Colonic mucosa (tissue), 4 donors: ENCODE data around the gene IKZF3. TPM values are rescaled to one million over a fixed set of nuclear protein-coding genes. Genes with fewer than 3 reads are reported as not detected.
"Not testable (repeated sequence)": the region's sequence is repeated elsewhere in the genome, so short reads cannot be mapped to it uniquely, and the experiment has no call there.

Experiments used
- DNase-seq: peaks from one replicate; pipeline ENCODE4 v3.0.0-alpha.2; 2020
- H3K27ac ChIP-seq: fragments of 200-600 bp; one replicate; pipeline ENCODE4 v1.8.0; 2021
- H3K27me3 ChIP-seq: fragments of 200-600 bp; one replicate; pipeline ENCODE4 v1.8.0; 2021
- H3K36me3 ChIP-seq: fragments of 200-600 bp; one replicate; pipeline ENCODE4 v1.8.0; 2021
- H3K4me1 ChIP-seq: fragments of 200-600 bp; one replicate; pipeline ENCODE4 v1.8.0; 2021; ENCODE audit warnings: mild to moderate bottlenecking
- H3K4me3 ChIP-seq: fragments of 200-600 bp; one replicate; pipeline ENCODE4 v1.8.0; 2021
- H3K9ac ChIP-seq, 2 donors: one replicate each; pipeline ENCODE4 v1.7.0; 2013; ENCODE audit warnings: control low read depth in 2 of 2, low read depth in 2 of 2, low read length in 2 of 2
- H3K9me3 ChIP-seq: fragments of 200-600 bp; one replicate; pipeline ENCODE4 v1.8.0; 2021
- intact Hi-C: fragments of 100-400 bp; cut with DNase I; formaldehyde crosslinking; loops from one replicate; pipeline ENCODE4 v1.14.1; 2022
- total RNA-seq, 2 donors: library from RNA; stranded (reverse); fragmentation: NEBNext Ultra II Directional in 1 of 2; extraction: Animal tissue kit (Norgen Biotek cat#: 25700) in 1 of 2; gene quantifications; one replicate each; pipeline ENCODE4 v1.2.1, GENCODE V29; 2021
- TF ChIP-seq, protein P1 (sequence below): fragments of 200-600 bp; IDR thresholded peaks from one replicate; pipeline ENCODE4 v1.8.0; 2022; ENCODE audit warnings: antibody characterized with exemption, mild to moderate bottlenecking
- donor health status: healthy.
- donor health status: DM: no; HTN: no; CAD: no.
- donor health status: DM: no; HTN: no; CAD: no.

Gene IKZF3
- total RNA-seq, 2 donors from 2014 or later = 1.8 to 2.0 TPM

DNA sequence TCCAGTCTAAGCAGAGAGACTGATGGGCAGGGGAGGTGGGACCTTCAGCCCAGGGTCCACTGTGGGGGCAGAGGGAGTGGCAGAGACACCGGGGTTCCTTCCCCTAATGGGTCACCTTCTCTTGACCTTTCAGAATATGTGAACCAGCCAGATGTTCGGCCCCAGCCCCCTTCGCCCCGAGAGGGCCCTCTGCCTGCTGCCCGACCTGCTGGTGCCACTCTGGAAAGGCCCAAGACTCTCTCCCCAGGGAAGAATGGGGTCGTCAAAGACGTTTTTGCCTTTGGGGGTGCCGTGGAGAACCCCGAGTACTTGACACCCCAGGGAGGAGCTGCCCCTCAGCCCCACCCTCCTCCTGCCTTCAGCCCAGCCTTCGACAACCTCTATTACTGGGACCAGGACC is 136.6 kb downstream of the IKZF3 start:
- no peaks in the 10 kb centered on the region for H3K9me3 ChIP-seq
- intact Hi-C loops = no loop called here
- no peak overlapping the region for H3K9ac ChIP-seq
- H3K27ac ChIP-seq = no peak overlapping the region
- TF ChIP-seq, protein P1, sequence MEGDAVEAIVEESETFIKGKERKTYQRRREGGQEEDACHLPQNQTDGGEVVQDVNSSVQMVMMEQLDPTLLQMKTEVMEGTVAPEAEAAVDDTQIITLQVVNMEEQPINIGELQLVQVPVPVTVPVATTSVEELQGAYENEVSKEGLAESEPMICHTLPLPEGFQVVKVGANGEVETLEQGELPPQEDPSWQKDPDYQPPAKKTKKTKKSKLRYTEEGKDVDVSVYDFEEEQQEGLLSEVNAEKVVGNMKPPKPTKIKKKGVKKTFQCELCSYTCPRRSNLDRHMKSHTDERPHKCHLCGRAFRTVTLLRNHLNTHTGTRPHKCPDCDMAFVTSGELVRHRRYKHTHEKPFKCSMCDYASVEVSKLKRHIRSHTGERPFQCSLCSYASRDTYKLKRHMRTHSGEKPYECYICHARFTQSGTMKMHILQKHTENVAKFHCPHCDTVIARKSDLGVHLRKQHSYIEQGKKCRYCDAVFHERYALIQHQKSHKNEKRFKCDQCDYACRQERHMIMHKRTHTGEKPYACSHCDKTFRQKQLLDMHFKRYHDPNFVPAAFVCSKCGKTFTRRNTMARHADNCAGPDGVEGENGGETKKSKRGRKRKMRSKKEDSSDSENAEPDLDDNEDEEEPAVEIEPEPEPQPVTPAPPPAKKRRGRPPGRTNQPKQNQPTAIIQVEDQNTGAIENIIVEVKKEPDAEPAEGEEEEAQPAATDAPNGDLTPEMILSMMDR = no peak
- no peak overlapping the region for H3K4me3 ChIP-seq
- no peaks in the 10 kb centered on the region for H3K36me3 ChIP-seq
- no peak for DNase-seq
- H3K4me1 ChIP-seq = peaks cover 7% of the 10 kb centered on the region
- no peaks in the 10 kb centered on the region for H3K27me3 ChIP-seq

DNA sequence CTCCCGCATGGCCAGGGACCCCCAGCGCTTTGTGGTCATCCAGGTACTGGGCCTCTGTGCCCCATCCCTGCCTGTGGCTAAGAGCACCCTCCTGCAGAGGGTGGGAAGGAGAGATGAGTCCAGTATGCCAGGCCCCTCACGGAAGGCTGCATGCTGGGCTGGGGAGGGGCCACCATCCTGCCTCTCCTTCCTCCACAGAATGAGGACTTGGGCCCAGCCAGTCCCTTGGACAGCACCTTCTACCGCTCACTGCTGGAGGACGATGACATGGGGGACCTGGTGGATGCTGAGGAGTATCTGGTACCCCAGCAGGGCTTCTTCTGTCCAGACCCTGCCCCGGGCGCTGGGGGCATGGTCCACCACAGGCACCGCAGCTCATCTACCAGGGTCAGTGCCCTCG is 137.5 kb downstream of the IKZF3 start:
- H3K27ac ChIP-seq = no peak overlapping the region
- H3K27me3 ChIP-seq = no peaks in the 10 kb centered on the region
- DNase-seq = no peak
- intact Hi-C loops = no loop called here
- no peak overlapping the region for H3K4me3 ChIP-seq
- TF ChIP-seq, protein P1 = no peak
- no peaks in the 10 kb centered on the region for H3K9me3 ChIP-seq
- H3K9ac ChIP-seq = no peak overlapping the region
- H3K4me1 ChIP-seq = peaks cover 7% of the 10 kb centered on the region
- H3K36me3 ChIP-seq = no peaks in the 10 kb centered on the region

DNA sequence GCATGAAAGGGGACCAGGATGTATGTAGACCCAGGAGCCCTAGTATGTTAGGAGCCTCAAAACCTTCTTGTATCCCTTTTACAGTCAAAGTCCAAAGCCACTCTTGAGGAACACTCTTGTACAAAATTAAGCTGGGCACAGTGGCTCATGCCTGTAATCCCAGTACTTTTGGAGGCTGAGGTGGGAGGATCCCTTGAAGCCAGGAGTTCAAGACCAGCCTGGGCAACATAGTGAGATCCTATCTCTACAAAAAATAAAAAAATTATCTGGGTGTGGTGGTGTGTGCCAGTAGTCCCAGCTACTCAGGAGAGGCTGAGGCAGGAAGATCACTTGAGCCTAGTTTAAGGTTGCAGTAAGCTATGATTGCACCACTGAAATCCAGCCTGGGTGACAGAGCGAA is 138.2 kb downstream of the IKZF3 start:
- intact Hi-C loops, H3K36me3 ChIP-seq, H3K4me3 ChIP-seq, H3K27me3 ChIP-seq, H3K9me3 ChIP-seq, H3K4me1 ChIP-seq, DNase-seq, H3K27ac ChIP-seq, H3K9ac ChIP-seq: not testable (repeated sequence)

DNA sequence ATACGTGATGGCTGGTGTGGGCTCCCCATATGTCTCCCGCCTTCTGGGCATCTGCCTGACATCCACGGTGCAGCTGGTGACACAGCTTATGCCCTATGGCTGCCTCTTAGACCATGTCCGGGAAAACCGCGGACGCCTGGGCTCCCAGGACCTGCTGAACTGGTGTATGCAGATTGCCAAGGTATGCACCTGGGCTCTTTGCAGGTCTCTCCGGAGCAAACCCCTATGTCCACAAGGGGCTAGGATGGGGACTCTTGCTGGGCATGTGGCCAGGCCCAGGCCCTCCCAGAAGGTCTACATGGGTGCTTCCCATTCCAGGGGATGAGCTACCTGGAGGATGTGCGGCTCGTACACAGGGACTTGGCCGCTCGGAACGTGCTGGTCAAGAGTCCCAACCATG is 139.4 kb downstream of the IKZF3 start:
- intact Hi-C loops = no loop called here
- H3K4me1 ChIP-seq = peaks cover 5% of the 10 kb centered on the region
- H3K9ac ChIP-seq = no peak overlapping the region
- no peak for DNase-seq
- no peaks in the 10 kb centered on the region for H3K9me3 ChIP-seq
- no peak overlapping the region for H3K4me3 ChIP-seq
- TF ChIP-seq, protein P1 = no peak
- H3K36me3 ChIP-seq = no peaks in the 10 kb centered on the region
- no peaks in the 10 kb centered on the region for H3K27me3 ChIP-seq
- no peak overlapping the region for H3K27ac ChIP-seq

DNA sequence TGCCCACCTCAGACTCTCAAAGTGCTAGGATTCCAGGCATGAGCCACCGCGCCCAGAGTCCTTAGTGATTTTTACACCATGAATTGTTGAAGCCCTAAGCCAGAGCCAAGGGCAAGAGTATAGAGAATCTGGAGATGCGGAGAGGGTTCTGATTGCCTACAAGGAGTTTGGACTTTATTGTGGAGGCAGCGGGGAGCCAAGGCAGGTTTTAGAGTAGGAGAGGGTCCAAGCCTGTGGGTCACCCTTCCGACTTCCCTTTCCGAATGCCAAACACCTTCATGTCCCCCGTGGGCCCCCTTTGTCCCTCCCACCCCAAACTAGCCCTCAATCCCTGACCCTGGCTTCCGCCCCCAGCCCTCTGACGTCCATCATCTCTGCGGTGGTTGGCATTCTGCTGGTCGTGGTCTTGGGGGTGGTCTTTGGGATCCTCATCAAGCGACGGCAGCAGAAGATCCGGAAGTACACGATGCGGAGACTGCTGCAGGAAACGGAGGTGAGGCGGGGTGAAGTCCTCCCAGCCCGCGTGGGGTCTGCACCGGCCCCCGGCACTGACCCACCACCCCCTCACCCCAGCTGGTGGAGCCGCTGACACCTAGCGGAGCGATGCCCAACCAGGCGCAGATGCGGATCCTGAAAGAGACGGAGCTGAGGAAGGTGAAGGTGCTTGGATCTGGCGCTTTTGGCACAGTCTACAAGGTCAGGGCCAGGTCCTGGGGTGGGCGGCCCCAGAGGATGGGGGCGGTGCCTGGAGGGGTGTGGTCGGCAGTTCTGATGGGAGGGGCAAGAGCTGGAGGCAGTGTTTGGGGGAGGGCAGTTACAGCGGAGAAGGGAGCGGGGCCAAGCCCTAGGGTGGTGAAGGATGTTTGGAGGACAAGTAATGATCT is 140.9 kb downstream of the IKZF3 start:
- peak; percentile 71 for DNase-seq
- no peaks in the 10 kb centered on the region for H3K9me3 ChIP-seq
- no peak overlapping the region for H3K27ac ChIP-seq
- no peaks in the 10 kb centered on the region for H3K4me1 ChIP-seq
- TF ChIP-seq, protein P1 = no peak
- H3K4me3 ChIP-seq = no peak overlapping the region
- no peaks in the 10 kb centered on the region for H3K27me3 ChIP-seq
- intact Hi-C loops = no loop called here
- H3K9ac ChIP-seq = peak overlapping the region in 1 of 2 donors; percentile 19
- H3K36me3 ChIP-seq = no peaks in the 10 kb centered on the region

DNA sequence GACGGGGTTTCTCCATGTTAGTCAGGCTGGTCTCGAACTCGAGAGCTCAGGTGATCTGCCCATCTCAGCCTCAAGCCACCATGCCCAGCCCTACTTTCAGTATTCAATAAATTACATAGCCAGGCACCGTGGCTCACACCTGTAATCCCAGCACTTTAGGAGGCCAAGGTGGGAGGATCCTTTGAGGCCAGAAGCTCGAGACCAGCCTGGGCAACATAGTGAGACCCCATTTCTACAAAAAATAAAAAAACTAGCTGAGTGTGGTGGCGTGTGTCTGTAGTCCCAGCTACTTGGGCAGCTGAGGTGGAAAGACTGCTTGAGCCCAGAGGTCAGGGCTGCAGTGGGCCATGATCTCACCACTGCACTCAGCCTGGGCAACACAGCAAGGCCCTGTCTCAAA is 142.0 kb downstream of the IKZF3 start:
- Histone ChIP-seq H3K9ac (no peak overlapping the region), H3K27ac (no peak overlapping the region), H3K27me3 (no peaks in the 10 kb centered on the region), H3K9me3 (no peaks in the 10 kb centered on the region), H3K4me1 (no peaks in the 10 kb centered on the region), H3K4me3 (no peak overlapping the region), H3K36me3 (no peaks in the 10 kb centered on the region)
- TF ChIP-seq, protein P1 = no peak
- DNase-seq = no peak
- intact Hi-C loops = no loop called here
